HG02943 (cell line): ENCODE results near the gene ZNF407.

Experiments used
- ATAC-seq: cut with Tn5 transposase; IDR thresholded peaks from one replicate; pipeline ENCODE4 v1.9.1; 2021; ENCODE audit warnings: mild to moderate bottlenecking, low read depth, moderate library complexity; ENCODE audit not compliant: unreplicated experiment

ZNF407 gene

GRCh38 chr18:74623047-74623816 is 25.6 kb downstream of the ZNF407 start:
- ATAC-seq = no peak

GRCh38 chr18:74624466-74624865 is 26.8 kb downstream of the ZNF407 start:
- no peak for ATAC-seq

- no peak for ATAC-seq
These were observed 27.5 kb downstream of the ZNF407 start for GRCh38 chr18:74625157-74625556.

- no peak for ATAC-seq
These were observed 28.6 kb downstream of the ZNF407 start for GRCh38 chr18:74626049-74626874.

- no peak for ATAC-seq
These were observed 33.1 kb downstream of the ZNF407 start for GRCh38 chr18:74630804-74631203.

- no peak for ATAC-seq
These were observed 33.5 kb downstream of the ZNF407 start for GRCh38 chr18:74631212-74631611.

GRCh38 chr18:74631623-74632350 is 34.1 kb downstream of the ZNF407 start:
- ATAC-seq = no peak

GRCh38 chr18:74632351-74632679 is 34.6 kb downstream of the ZNF407 start:
- no peak for ATAC-seq

- no peak for ATAC-seq
These were observed 35.2 kb downstream of the ZNF407 start for GRCh38 chr18:74632856-74633255.

- no peak for ATAC-seq
These were observed 36.1 kb downstream of the ZNF407 start for GRCh38 chr18:74633652-74634352.

- ATAC-seq = no peak
These were observed 37.7 kb downstream of the ZNF407 start for GRCh38 chr18:74635224-74635975.

- no peak for ATAC-seq
These were observed 39.4 kb downstream of the ZNF407 start for GRCh38 chr18:74637070-74637469.

- ATAC-seq = no peak
These were observed 40.5 kb downstream of the ZNF407 start for GRCh38 chr18:74638210-74638609.

GRCh38 chr18:74644713-74645112 is 47.0 kb downstream of the ZNF407 start:
- no peak for ATAC-seq

GRCh38 chr18:74645679-74646078 is 48.0 kb downstream of the ZNF407 start:
- ATAC-seq = no peak

GRCh38 chr18:74651327-74652128 is 53.9 kb downstream of the ZNF407 start:
- ATAC-seq = no peak

- no peak for ATAC-seq
These were observed 54.8 kb downstream of the ZNF407 start for GRCh38 chr18:74652392-74652988.

- no peak for ATAC-seq
These were observed 57.0 kb downstream of the ZNF407 start for GRCh38 chr18:74654638-74655037.

- ATAC-seq = no peak
These were observed 63.3 kb downstream of the ZNF407 start for GRCh38 chr18:74661008-74661407.
